Bronchial epithelial cell (primary cell): ENCODE measurements around the gene SRD5A1. TPM values are rescaled to one million over a fixed set of nuclear protein-coding genes. Genes with fewer than 3 reads are reported as not detected.

ENCODE experiments used
- DNase-seq: peaks from one replicate; pipeline ENCODE4 v3.0.0-alpha.2; 2010; ENCODE audit warnings: low read depth
- FAIRE-seq: peaks from 2 replicates; lab custom pipeline; 2011; peaks lifted over from hg19 to GRCh38; lab: Jason Lieb, UNC
- H3K27me3 ChIP-seq: 2 replicates; pipeline ENCODE4 v1.5.1; 2011; ENCODE audit warnings: low read length; ENCODE audit not compliant: control insufficient read depth, insufficient read depth
- H3K36me3 ChIP-seq: 2 replicates; pipeline ENCODE4 v1.5.1; 2011; ENCODE audit warnings: low read length; ENCODE audit not compliant: control insufficient read depth, insufficient read depth
- H3K4me3 ChIP-seq: 2 replicates; pipeline ENCODE4 v1.5.1; 2011; ENCODE audit warnings: mild to moderate bottlenecking, low read depth, low read length, control low read depth
- total RNA-seq: library from RNA; depleted of rRNA; stranded (reverse); fragments of >200 nt; gene quantifications from 2 replicates; pipeline ENCODE4 v1.2.1, GENCODE V29; 2014
- TF ChIP-seq, protein P1 (sequence below): IDR thresholded peaks from 2 replicates; pipeline ENCODE4 v1.5.1; 2011; ENCODE audit warnings: mild to moderate bottlenecking, moderate library complexity, low read length, control low read depth, inconsistent platforms; ENCODE audit not compliant: insufficient read depth, severe bottlenecking

SRD5A1 gene
- total RNA-seq, 1 donor from 2014 or later: 24.0 TPM

- H3K4me3 ChIP-seq: no peak overlapping the region
- DNase-seq (no peak), FAIRE-seq (no peak)
- TF ChIP-seq, protein P1, sequence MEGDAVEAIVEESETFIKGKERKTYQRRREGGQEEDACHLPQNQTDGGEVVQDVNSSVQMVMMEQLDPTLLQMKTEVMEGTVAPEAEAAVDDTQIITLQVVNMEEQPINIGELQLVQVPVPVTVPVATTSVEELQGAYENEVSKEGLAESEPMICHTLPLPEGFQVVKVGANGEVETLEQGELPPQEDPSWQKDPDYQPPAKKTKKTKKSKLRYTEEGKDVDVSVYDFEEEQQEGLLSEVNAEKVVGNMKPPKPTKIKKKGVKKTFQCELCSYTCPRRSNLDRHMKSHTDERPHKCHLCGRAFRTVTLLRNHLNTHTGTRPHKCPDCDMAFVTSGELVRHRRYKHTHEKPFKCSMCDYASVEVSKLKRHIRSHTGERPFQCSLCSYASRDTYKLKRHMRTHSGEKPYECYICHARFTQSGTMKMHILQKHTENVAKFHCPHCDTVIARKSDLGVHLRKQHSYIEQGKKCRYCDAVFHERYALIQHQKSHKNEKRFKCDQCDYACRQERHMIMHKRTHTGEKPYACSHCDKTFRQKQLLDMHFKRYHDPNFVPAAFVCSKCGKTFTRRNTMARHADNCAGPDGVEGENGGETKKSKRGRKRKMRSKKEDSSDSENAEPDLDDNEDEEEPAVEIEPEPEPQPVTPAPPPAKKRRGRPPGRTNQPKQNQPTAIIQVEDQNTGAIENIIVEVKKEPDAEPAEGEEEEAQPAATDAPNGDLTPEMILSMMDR: no peak
- H3K36me3 ChIP-seq: no peaks in the 10 kb centered on the region
- H3K27me3 ChIP-seq: no peaks in the 10 kb centered on the region
Observed at GRCh38 chr5:6680922-6681321, 47.7 kb downstream of the SRD5A1 start.

DNA sequence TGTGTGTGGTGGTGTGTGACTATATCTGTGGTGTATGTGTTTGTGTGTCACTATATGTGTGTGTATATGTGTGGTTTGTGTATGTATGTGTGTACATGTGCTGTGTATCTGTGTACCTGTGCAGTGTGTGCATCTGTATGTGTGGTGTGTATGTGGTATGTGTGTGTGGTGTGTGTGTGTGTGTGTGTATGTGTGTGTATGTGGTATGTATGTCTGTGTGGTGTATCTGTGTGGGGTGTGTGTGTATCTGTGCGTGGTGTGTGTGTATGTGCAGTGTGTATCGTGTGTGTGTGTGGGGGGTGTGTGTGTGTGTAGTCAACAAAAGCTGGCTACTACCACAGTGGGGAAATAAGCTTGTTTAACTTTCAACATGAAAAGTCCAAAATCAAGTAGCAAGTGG, 48.4 kb downstream of the SRD5A1 start:
- TF ChIP-seq, protein P1: no peak
- Histone ChIP-seq H3K27me3 (no peaks in the 10 kb centered on the region), H3K4me3 (no peak overlapping the region), H3K36me3 (no peaks in the 10 kb centered on the region)
- no peak for DNase-seq
- no peak for FAIRE-seq

- FAIRE-seq: no peak
- DNase-seq: no peak
- TF ChIP-seq, protein P1: no peak
- H3K4me3 ChIP-seq: no peak overlapping the region
- no peaks in the 10 kb centered on the region for H3K36me3 ChIP-seq
- no peaks in the 10 kb centered on the region for H3K27me3 ChIP-seq
Observed at GRCh38 chr5:6682239-6682638, 49.0 kb downstream of the SRD5A1 start.

DNA sequence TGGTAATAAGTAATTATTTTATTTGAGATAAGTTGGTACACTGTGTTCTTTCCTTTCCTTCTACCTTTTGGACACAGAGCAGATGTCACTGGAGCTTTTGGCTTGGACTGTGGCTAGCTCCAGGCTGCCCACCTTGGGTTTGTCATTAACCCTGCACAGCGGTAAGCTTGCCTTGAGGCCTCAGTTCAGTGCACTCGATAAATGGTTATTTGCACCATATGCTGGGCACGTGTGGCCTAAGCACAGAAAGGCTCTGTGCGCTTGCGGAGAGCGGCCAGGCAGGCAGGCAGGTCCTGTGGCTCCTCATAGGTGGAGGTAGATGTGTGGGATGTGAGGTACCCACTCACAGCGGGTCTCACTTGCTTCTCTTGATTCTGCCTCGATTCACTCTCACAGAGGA, 50.0 kb downstream of the SRD5A1 start:
- Histone ChIP-seq H3K27me3 (no peaks in the 10 kb centered on the region), H3K36me3 (no peaks in the 10 kb centered on the region), H3K4me3 (no peak overlapping the region)
- FAIRE-seq (no peak), DNase-seq (no peak)
- TF ChIP-seq, protein P1: no peak

DNA sequence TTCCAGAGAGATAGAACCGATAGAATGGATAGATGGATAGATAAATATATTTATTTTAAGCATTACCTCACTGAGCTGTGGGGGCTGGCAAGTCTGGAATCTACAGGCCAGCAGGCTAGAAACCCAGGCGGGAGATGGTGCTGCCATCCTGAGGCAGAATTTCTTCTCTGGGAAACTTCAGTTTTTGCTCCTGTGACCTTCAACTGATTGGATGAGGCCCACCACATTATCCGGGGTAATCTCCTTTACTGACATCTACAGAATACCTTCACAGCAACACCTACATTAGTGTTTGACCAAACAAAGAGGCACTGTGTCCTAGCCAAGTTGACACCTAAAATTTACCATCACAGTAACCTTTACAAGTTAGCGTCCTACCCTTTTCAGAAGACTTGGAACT, 50.8 kb downstream of the SRD5A1 start:
- no peak for DNase-seq
- H3K4me3 ChIP-seq: no peak overlapping the region
- TF ChIP-seq, protein P1: no peak
- no peak for FAIRE-seq
- H3K27me3 ChIP-seq: no peaks in the 10 kb centered on the region
- no peaks in the 10 kb centered on the region for H3K36me3 ChIP-seq

DNA sequence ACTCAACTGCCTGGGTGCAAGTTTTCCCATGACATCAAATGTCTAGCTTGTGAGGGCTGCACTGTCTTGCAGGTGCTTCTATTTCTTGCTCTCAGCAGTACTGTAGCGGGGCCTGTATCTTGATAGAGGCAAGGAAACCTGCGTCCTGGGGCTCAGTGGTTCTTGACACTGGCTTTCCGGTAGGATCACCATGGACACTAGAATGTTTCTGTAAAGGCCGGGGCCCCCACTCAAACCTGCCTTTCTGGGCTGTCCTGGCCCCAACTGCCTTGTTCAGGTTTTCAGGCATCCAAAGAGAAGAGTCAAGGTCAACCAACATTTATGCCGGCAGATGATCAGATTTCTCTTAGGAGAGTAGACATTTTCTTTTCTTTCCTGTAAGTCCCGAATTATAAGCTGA, 53.3 kb downstream of the SRD5A1 start:
- FAIRE-seq: no peak
- TF ChIP-seq, protein P1: no peak
- Histone ChIP-seq H3K4me3 (no peak overlapping the region), H3K36me3 (no peaks in the 10 kb centered on the region), H3K27me3 (no peaks in the 10 kb centered on the region)
- DNase-seq: no peak
